PC-9 (cell line): ENCODE results near the gene PIK3R6.

Experiments used
- CTCF ChIP-seq: fragments of 200-600 bp; sonication (generic); conservative IDR thresholded peaks from 2 replicates; pipeline ENCODE4 v1.6.1; 2017; ENCODE audit warnings: mixed run types, antibody characterized with exemption, mild to moderate bottlenecking, moderate library complexity
- EZH2 ChIP-seq: fragments of 200-600 bp; sonication (generic); IDR thresholded peaks from 2 replicates; pipeline ENCODE4 v1.8.0; 2017; ENCODE audit warnings: antibody characterized with exemption, low read depth

DNA sequence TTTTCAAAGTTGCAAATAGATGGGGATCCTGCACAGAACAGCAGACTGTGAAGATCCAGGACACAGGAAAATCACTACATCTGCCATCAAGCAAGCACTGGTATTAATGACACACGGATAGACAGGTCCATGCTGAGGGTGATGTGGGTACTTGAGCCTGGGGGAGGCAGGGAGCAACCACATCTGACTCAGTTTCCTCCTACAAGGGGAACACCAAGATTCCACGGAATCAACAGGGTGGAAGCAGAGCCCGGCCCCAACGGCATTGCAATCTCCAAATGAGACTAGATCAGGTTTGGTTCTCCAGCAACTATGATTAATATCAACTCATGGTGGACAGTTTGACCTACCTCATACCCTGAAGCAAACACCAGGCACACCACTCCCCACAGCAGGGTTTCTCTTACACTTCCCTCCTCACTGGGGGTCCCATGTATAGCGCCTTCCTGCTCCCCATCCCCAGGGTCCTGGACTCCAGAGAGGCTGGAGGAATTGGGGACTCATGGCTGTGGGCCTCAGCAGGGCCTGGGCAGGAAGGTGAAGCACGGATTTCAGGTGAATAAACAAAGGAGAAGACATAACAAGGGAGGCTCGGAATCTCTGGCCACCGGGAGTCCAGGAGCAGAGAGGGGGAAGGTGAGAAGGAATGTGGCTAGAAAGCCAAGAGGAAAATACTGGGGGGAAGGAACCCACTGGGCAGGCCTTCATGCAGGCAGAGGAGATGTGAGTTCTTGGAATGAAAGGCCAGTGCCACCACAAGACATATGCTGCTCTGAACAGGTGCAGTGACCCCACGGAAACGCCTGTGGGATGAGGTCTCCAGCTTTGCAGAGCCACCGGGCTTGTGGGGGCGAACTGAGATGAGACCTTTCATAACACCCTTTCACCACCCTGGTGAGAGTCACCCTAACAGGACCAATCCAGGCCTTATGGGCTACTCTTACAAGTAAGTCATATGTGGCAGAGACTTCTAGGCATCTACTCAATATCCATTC lies 29.5 kb upstream of the PIK3R6 start:
- TF ChIP-seq CTCF: no peak
- TF ChIP-seq EZH2: no peak
